GM12801 (cell line): ENCODE results near the gene VTA1.

Source experiments
- TF ChIP-seq, protein P1 (sequence below): IDR thresholded peaks from one replicate; pipeline ENCODE4 v1.5.1; 2011; ENCODE audit warnings: control low read depth; ENCODE audit not compliant: insufficient read length; ENCODE audit errors: extremely low read depth

The VTA1 gene

DNA sequence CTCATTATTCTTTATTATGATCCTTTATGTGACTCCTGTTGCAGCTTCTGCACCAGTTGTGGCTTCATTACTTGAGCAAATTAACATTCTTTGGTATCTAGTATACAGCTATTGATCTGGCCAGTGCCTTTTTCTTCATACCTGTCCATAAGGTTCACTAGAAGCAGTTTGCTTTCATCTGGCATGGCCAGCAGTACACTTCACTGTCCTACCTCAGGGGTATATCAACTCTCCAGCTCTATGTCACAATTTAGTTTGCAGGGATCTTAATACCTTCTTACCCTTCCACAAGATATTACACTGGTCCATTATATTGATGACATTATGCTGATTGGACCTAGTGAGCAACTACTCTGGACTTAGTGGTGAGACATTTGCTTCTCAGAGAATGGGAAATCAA, 46.6 kb downstream of the VTA1 start:
- TF ChIP-seq, protein P1, sequence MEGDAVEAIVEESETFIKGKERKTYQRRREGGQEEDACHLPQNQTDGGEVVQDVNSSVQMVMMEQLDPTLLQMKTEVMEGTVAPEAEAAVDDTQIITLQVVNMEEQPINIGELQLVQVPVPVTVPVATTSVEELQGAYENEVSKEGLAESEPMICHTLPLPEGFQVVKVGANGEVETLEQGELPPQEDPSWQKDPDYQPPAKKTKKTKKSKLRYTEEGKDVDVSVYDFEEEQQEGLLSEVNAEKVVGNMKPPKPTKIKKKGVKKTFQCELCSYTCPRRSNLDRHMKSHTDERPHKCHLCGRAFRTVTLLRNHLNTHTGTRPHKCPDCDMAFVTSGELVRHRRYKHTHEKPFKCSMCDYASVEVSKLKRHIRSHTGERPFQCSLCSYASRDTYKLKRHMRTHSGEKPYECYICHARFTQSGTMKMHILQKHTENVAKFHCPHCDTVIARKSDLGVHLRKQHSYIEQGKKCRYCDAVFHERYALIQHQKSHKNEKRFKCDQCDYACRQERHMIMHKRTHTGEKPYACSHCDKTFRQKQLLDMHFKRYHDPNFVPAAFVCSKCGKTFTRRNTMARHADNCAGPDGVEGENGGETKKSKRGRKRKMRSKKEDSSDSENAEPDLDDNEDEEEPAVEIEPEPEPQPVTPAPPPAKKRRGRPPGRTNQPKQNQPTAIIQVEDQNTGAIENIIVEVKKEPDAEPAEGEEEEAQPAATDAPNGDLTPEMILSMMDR: no peak

DNA sequence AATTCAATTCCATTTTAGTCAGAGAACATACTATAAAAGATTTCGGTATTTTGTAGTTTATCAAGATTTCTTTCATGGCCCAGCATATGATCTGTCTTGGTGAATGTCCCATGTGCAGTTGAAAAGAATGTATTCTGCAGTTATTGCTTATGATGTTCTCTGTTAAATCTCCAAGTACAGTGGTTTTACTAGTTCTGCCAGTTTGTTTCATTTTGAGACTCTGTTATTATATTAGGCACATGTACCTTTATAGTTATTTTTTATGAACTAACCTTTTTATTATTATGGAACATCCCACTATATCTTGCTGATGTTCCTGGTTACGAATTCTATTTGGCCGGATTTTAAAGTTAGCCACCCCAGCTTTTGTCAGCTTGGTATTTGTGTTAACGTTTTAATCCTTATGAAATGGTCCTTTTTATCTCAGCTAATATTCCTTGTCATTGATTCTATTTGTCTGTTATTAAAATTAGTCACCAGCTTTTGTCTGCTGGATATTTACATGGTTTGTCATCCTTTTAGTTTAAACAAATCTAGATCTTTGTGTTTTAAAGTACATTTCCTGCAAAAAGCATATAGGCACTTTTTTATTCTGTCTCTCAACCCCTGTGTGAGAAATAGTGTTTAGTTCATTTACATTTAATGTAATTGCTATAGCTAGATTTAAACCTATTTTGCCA, 48.9 kb downstream of the VTA1 start:
- TF ChIP-seq, protein P1: no peak

DNA sequence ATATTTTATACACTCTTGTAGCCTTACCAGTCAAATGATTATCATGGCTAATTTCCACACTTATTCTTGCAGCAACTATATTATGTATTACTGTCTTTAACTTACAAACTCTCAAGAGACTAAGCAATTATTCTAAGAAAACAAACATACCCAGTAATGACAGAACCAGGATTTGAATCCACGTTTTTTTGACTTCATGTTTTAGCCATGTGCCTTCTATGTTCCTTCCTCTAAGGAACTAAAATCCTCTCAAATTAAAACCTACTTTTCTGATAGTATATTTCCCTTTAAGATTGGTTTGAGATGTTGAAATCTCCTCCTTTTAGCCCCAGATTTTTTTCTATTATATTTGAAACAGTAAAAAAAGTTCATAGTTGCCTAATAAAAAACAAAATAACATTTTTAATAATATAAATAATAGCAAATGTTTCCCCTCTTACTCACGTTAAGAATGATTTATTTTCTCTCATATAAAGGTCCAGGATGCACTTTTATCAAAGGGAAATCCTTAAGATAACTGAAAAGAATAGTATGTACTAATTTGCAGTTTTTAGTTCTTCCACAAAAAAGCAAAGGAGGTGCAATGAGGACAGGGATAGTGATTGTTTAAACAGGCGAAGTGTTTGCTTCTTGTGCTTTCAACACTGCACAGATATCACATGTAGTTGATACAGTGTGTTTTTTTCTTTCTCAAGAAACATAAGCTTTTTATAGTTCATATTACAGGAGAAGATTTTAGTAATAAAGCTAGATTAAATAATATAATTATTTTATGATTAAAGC, 54.0 kb downstream of the VTA1 start:
- TF ChIP-seq, protein P1: no peak

DNA sequence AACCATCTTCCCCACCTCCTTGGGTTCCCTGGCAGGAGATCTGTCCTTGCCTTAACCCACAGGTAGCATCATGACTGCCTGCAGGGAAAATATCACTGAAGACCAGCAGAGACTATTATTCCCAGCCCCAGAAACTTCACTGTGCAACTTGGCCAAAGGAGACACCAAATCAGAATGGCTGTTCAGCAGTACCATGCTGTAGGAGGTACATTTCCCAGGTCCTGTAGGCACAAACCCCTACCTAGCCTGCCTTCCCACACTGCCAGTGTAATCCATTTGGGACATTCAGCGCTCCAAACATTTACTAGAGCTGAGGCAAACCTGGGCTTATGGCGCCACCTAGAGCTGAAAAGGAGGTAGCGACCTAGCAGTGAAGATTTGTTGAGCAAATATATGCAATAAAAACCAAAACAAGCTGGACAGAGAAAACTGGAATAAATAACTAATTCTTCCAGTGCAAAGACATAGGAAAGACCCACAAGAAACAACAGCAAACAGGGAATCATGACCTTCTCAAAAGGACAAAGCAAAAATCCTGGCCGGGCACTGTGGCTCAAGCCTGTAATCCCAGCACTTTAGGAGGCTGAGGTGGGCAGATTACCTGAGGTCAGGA, 60.3 kb downstream of the VTA1 start:
- TF ChIP-seq, protein P1: no peak

DNA sequence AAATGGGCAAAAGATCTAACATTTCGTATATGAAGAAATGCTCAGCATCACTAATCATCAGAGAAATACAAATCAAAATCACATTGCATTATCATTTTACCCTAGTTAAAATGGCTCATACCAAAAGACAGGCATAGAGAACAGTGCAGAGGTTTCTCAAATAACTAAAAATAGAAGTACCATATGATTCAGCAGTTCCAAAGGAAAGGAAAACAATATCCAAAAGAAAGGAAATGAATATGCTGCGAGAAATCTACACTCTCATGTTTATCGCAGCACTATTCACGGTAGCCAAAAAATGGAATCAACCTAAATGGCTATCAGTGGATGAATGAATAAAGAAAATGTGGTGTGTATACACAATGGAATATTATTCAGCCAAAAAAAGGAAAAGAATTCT, 63.5 kb downstream of the VTA1 start:
- TF ChIP-seq, protein P1: no peak

DNA sequence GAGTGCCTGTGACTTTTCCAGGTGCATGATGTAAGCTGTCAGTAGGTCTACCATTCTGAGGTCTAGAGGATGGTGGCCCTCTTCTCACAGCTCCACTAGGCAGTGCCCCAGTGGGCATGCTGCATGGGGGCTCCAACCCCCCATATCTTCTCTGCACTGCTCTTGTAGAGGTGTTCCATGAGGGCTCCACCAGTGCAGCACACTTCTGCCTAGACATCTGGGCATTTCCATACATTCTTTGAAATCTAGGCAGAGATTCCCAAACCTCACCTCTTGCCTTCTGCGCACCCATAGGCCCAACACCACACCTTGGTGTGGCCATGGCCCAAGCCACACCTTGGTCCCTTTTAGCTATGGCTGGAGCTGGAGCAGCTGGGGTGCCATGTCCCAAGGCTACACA, 66.3 kb downstream of the VTA1 start:
- TF ChIP-seq, protein P1: no peak

DNA sequence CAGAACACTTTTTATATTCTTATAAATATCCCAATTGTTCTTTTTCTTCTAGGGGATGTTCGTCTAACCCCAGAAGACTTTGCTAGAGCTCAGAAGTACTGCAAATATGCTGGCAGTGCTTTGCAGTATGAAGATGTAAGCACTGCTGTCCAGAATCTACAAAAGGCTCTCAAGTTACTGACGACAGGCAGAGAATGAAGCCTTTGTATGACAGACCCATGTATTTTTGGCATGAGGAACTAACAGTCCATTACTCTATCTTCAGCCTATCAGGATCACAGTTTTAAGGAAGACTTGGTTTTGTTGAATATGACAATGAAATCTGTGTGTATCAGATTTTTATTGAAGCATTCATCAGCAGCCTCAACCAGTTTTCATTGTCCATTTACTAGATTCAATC, 71.4 kb downstream of the VTA1 start:
- TF ChIP-seq, protein P1: no peak
